ENCODE measurements around the gene SBF1.

Gene SBF1

DNA sequence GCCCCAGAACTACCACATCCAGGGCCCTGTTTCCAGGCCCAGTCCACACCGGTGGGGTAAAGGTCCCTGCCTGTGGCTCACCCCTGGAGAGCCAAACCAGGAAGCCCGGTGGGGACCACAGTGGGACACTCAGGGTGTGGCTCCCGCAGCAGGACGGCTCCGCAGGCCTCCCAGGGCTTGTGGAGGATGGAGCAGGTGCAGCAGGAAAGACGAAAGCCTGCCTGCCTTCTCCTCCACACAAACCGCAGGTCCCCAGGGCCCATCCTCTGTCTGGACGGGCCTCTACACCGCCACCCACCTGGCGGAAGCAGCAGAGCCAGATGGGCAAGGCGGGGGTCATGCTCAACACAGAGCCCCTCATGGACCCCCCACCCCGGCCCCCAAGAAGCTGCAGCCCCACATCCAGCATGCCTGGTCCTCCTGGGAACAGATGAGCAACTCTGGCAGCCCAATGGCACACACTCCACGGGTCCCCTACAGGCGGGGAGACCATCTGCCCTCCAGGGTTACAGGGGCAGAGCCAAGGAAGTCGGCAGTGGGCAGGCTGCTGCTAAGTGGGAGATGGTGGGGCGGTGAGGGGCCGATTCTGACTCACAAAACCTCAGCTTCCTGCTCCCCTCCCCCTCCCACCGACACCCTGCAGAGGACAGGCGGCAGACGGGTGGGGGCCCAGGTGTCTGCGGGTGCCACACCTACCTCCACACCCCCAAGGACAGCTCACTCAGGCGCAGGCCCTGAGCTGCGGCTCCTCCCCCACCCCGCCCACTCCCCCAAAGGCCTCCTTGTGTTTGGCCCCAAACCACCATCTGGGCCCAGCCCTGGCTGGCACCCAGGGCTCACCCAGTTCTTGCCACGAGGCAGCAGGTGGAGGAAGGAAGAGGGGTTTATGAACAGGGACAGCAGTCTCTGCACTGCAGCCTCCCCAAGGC, 5.2 kb downstream of the SBF1 start:
- no peak overlapping the region for H3K4me3 ChIP-seq (ENCODE audit: low read depth, low read length)
- TF ChIP-seq, protein P1, sequence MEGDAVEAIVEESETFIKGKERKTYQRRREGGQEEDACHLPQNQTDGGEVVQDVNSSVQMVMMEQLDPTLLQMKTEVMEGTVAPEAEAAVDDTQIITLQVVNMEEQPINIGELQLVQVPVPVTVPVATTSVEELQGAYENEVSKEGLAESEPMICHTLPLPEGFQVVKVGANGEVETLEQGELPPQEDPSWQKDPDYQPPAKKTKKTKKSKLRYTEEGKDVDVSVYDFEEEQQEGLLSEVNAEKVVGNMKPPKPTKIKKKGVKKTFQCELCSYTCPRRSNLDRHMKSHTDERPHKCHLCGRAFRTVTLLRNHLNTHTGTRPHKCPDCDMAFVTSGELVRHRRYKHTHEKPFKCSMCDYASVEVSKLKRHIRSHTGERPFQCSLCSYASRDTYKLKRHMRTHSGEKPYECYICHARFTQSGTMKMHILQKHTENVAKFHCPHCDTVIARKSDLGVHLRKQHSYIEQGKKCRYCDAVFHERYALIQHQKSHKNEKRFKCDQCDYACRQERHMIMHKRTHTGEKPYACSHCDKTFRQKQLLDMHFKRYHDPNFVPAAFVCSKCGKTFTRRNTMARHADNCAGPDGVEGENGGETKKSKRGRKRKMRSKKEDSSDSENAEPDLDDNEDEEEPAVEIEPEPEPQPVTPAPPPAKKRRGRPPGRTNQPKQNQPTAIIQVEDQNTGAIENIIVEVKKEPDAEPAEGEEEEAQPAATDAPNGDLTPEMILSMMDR (IDR thresholded peaks at IDR 0.05; ENCODE audit: borderline replicate concordance, insufficient read depth, low read depth, low read length), result peak; percentile 24; the same call in 1 of the 2 replicates

DNA sequence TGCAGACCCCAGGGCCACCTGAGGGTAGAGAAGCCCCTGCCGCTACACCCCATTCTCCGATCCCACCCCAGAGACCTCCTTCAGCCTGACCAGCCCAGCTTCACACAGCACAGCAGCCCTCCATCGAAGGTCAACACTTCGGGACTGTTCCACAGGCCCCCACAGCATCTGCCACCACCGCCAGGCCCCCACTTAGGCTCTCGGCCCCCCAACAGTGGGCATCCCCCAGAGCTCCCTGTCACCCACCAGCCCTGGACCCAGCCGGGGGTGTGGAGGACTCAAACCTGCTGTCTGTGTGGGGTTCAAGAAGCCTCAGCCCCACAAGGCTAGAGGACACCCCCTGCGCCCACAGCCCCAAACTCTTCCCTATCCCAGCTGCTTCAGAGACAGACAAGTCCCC, 6.2 kb downstream of the SBF1 start:
- H3K4me3 ChIP-seq (ENCODE audit: low read depth, low read length), result peak overlapping the region; percentile 21
- TF ChIP-seq, protein P1 (IDR thresholded peaks at IDR 0.05; ENCODE audit: borderline replicate concordance, insufficient read depth, low read depth, low read length), result no peak

DNA sequence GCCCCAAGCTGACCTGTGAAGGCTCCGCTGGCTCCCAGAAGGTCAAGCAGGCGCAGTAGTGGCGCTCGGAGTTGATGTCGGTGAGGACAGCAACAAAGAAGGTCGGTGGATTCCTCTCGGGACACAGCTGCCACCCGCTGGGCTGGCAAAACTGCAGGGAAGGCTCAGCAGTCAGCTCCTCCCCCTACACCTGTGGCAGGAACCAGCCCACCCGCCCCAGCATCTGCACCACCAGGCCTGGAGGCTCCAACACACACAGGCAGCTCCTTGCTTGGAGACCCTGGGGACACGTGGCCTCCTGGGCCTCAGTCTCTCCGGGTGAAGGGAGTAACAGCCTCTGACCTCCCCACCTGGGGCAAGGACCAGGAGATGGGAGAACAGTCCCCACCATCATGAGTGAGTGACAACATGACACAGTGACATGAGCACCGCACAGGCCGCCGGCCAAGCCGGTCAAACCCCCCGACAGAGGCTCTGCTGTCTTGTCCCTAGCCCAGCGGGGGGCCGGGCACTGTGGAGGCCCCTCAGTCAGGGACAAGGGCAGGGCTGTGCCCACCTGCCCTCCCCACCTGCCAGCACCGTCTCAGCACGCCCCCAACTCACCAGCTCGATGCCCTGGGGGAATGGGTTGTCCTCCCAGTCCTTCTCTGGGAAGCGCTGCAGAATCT, 6.9 kb downstream of the SBF1 start:
- H3K4me3 ChIP-seq (ENCODE audit: low read depth, low read length), result no peak overlapping the region
- TF ChIP-seq, protein P1 (IDR thresholded peaks at IDR 0.05; ENCODE audit: borderline replicate concordance, insufficient read depth, low read depth, low read length), result no peak

- TF ChIP-seq, protein P1 (IDR thresholded peaks at IDR 0.05; ENCODE audit: borderline replicate concordance, insufficient read depth, low read depth, low read length), result no peak
- H3K4me3 ChIP-seq (ENCODE audit: low read depth, low read length), result no peak overlapping the region
Observed at GRCh38 chr22:50467341-50467740, 7.5 kb downstream of the SBF1 start.

DNA sequence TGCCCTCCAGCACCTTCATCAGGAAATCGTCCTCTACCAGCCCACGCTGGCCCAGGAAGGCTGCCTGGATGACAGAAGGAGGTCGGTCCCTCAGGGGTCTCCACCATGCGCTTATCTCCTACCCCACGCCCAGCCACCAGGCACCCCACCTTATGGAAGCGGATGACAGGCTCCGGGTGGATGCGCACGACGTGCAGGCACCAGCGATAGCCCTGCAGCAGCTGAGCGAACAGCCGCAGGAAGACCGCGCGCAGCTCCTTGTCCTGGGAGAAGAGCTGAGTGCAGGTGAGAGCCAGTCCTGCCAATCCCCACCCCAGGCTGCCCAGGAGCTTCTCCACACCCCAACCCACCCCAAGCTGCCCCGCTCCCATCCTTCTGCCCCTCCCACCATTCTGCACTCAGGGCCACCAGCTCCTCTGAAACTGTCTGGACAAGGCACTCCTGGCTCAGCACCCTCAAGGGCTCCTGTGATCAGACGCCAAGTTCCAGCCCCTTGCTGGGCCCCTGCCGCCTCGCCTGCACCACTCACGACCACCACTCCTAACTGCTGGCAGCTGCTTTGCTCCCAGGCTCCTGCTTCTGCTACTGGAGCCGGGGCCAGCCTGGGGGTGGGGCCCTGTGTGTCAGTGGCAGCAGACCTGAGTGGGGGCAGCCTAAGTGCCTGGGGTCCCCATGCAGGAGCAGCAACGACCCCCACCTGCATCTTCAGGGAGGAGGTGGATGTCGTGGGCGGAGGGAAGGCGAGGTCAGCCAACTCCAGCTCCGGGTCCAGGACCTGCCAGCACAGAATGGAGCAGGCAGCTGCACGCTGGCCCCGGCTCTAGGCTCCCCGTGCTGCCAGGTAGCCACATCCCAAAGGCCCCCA, 9.5 kb downstream of the SBF1 start:
- TF ChIP-seq, protein P1 (IDR thresholded peaks at IDR 0.05; ENCODE audit: borderline replicate concordance, insufficient read depth, low read depth, low read length), result no peak
- H3K4me3 ChIP-seq (ENCODE audit: low read depth, low read length), result no peak overlapping the region

GRCh38 chr22:50464451-50464850, 10.4 kb downstream of the SBF1 start:
- TF ChIP-seq, protein P1 (IDR thresholded peaks at IDR 0.05; ENCODE audit: borderline replicate concordance, insufficient read depth, low read depth, low read length), result no peak
- no peak overlapping the region for H3K4me3 ChIP-seq (ENCODE audit: low read depth, low read length)

Measured in GM12875 (cell line).